Measurements from ENCODE around the gene CELA2B. TPM values are rescaled to one million over a fixed set of nuclear protein-coding genes. Genes with fewer than 3 reads are reported as not detected.

The CELA2B gene
- total and polyA plus RNA-seq, 12 donors: 1.7 to 28.1 (median 7.9) TPM; not detected in 3

- peaks cover 0 to 14% of the 10 kb centered on the region in 2 donors for H3K36me3 ChIP-seq (replicated peaks in 1 of 2)
- 78 to 87% (median 81%) methylated on average over 14 to 18 of the region's 18 CpGs for WGBS, 4 donors
- peak in 4 of 7 donors; percentile 7 to 41 (median 23) for DNase-seq
- no peaks in the 10 kb centered on the region for H3K9me3 ChIP-seq (replicated peaks in 1 of 3)
- peaks cover 7 to 22% of the 10 kb centered on the region in 2 donors for H3K4me1 ChIP-seq (replicated peaks in 1 of 2)
- TF ChIP-seq, protein P1, sequence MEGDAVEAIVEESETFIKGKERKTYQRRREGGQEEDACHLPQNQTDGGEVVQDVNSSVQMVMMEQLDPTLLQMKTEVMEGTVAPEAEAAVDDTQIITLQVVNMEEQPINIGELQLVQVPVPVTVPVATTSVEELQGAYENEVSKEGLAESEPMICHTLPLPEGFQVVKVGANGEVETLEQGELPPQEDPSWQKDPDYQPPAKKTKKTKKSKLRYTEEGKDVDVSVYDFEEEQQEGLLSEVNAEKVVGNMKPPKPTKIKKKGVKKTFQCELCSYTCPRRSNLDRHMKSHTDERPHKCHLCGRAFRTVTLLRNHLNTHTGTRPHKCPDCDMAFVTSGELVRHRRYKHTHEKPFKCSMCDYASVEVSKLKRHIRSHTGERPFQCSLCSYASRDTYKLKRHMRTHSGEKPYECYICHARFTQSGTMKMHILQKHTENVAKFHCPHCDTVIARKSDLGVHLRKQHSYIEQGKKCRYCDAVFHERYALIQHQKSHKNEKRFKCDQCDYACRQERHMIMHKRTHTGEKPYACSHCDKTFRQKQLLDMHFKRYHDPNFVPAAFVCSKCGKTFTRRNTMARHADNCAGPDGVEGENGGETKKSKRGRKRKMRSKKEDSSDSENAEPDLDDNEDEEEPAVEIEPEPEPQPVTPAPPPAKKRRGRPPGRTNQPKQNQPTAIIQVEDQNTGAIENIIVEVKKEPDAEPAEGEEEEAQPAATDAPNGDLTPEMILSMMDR (IDR thresholded peaks at IDR 0.05): no peak
- TF ChIP-seq POLR2A (IDR thresholded peaks at IDR 0.05): no peak
- intact Hi-C loops (cut with DNase I): no loop called here
- no peak overlapping the region for H3K4me3 ChIP-seq
- H3K27me3 ChIP-seq: no peaks in the 10 kb centered on the region
- H3K27ac ChIP-seq: peak overlapping the region; percentile 32 to 92 (median 79)
Measured at GRCh38 chr1:15428815-15429435, 47.0 kb upstream of the CELA2B start.

DNA sequence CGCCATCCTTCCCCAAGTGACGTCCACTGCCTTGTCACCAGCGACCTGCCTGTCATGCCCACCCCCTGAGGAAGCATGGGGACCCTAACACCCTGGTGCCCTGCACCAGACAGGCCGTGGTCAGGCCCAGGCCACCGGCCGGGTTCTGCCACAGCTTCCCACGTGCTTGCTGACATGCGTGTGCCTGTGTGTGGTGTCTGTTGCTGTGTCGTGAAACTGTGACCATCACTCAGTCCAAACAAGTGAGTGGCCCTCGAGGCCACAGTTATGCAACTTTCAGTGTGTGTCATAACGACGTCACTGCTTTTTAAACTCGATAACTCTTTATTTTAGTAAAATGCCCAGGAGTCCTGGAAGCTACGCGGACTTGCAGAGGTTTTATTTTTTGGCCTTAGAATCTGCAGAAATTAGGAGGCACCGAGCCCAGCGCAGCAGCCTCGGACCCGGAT lies 46.2 kb upstream of the CELA2B start:
- Histone ChIP-seq H3K27ac (peak overlapping the region; percentile 32 to 92 (median 79)), H3K27me3 (no peaks in the 10 kb centered on the region), H3K4me1 (replicated peaks in 1 of 2) (peaks cover 7 to 22% of the 10 kb centered on the region in 2 donors), H3K4me3 (no peak overlapping the region), H3K36me3 (replicated peaks in 1 of 2) (peaks cover 0 to 14% of the 10 kb centered on the region in 2 donors), H3K9me3 (replicated peaks in 1 of 3) (no peaks in the 10 kb centered on the region)
- peak; percentile 83 to 94 (median 90) for DNase-seq
- TF ChIP-seq, protein P1 (IDR thresholded peaks at IDR 0.05): no peak
- TF ChIP-seq POLR2A (IDR thresholded peaks at IDR 0.05): peak in 1 of 2 donors; percentile 77
- 45 to 51% (median 46%) methylated on average over 15 to 19 of the region's 19 CpGs for WGBS, 4 donors
- intact Hi-C loops (cut with DNase I): loop anchor here (2.0 to 5.0 kb wide), 2 partner anchors 102 to 103 kb away; no protein-coding TSS in a partner anchor

- Histone ChIP-seq H3K9me3 (replicated peaks in 1 of 3) (no peaks in the 10 kb centered on the region), H3K4me1 (replicated peaks in 1 of 2) (peaks cover 7 to 22% of the 10 kb centered on the region in 2 donors), H3K4me3 (no peak overlapping the region), H3K27ac (peak overlapping the region; percentile 22 to 92 (median 79)), H3K27me3 (no peaks in the 10 kb centered on the region), H3K36me3 (replicated peaks in 1 of 2) (peaks cover 0 to 10% of the 10 kb centered on the region in 2 donors)
- 50 to 76% (median 52%) methylated on average over 7 to 19 of the region's 19 CpGs for WGBS, 4 donors
- TF ChIP-seq, protein P1 (IDR thresholded peaks at IDR 0.05): peak; percentile 94 to 99 (median 97)
- no peak for TF ChIP-seq POLR2A (IDR thresholded peaks at IDR 0.05)
- DNase-seq: peak; percentile 73 to 90 (median 82)
- intact Hi-C loops (cut with DNase I): loop anchor here (2.0 to 5.0 kb wide), 2 partner anchors 104 kb away; no protein-coding TSS in a partner anchor
Measured at GRCh38 chr1:15430787-15431570, 44.9 kb upstream of the CELA2B start.

DNA sequence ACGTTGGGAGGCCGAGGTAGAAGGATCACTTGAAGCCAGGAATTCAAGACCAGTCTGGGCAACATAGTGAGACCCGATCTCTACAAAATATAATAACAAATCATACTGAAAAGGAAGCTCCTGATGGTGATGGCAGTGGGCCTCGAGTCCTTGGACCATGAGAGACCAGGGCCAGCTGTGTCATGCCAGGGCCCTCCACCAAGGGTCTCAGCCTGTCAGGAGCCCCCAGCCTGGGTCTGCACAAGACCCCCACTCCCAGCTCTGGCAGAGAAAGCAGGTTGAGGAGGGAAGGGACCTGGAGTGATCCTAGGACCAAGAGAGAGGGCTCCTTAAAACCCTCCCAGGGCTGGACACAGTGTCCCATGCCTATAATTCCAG lies 44.3 kb upstream of the CELA2B start:
- TF ChIP-seq, protein P1 (IDR thresholded peaks at IDR 0.05): no peak
- no peak for TF ChIP-seq POLR2A (IDR thresholded peaks at IDR 0.05)
- Histone ChIP-seq H3K36me3 (replicated peaks in 1 of 2) (peaks cover 0 to 9% of the 10 kb centered on the region in 2 donors), H3K27me3 (no peaks in the 10 kb centered on the region), H3K27ac (peak overlapping the region in 3 of 5 donors; percentile 79 to 92 (median 91)), H3K4me3 (no peak overlapping the region), H3K9me3 (replicated peaks in 1 of 3) (no peaks in the 10 kb centered on the region), H3K4me1 (replicated peaks in 1 of 2) (peaks cover 7 to 20% of the 10 kb centered on the region in 2 donors)
- intact Hi-C loops (cut with DNase I): loop anchor here (2.0 to 5.0 kb wide), 2 partner anchors 104 to 105 kb away; no protein-coding TSS in a partner anchor
- DNase-seq: no peak
- 73 to 92% (median 79%) methylated on average over 4 of the region's 4 CpGs for WGBS, 4 donors
